ENCODE data around the gene FEM1C.

GRCh38 chr5:115585265-115585664 lies 40.7 kb upstream of the FEM1C start:
- TF ChIP-seq CTCF (IDR thresholded peaks at IDR 0.05 in 4 of 5, conservative IDR thresholded peaks at IDR 0.05 in 1 of 5) (no peak), POLR2A (IDR thresholded peaks at IDR 0.05) (no peak)
